ENCODE data around the gene IL22. TPM values are rescaled to one million over a fixed set of nuclear protein-coding genes. Genes with fewer than 3 reads are reported as not detected.

IL22 gene
- polyA plus RNA-seq, 1 donor (not counting 4 experiments of a cell fraction or from before 2014, with no cell fraction given): not detected

DNA sequence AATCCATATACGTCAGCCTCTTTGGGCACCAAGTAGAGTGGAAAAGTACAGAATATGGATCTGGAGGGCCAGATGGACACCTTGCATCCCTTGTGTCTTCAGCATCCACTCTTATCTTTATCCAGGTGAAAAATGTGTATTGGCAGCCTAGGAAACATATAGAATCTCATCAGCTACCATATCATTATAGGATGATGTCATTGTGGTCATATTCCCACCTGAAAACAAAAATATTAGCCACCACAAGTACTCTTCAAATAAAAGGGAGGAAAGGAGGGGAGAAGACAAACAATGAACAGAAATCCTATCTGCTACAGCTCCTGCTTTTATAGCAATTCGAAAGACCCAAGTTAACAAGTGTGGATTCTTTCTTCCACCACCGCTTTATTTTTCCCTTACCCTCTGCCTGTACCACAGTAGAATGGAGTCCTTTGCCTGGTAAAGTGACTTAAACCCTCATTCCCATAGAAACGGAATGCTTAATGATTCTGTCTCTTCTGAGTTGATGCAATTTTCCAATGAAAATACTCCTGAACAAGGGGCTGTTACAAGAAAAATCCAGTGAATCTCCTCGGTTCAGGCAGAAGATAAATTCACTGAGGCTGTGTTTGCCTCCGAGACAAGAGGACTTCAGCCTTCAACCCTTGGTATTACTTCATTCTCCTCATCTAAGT, 14.0 kb downstream of the IL22 start:
- no peaks in the 10 kb centered on the region for H3K79me2 ChIP-seq (ENCODE audit: control insufficient read depth, insufficient read depth, low read length)
- DNase-seq (ENCODE audit: low read depth, low spot score): no peak
- no peak for FAIRE-seq
- H3K4me3 ChIP-seq (ENCODE audit: control insufficient read depth in 2 of 3, extremely low read depth in 1 of 3, insufficient read depth in 2 of 3, low read depth in 1 of 3, low read length in 3 of 3): no peak overlapping the region
- no peaks in the 10 kb centered on the region for H3K27me3 ChIP-seq (ENCODE audit: control insufficient read depth, extremely low read depth, insufficient read depth, low read length)
- H4K20me1 ChIP-seq (ENCODE audit: control insufficient read depth, extremely low read depth, insufficient read depth, low read length): no peaks in the 10 kb centered on the region
- peak overlapping the region; percentile 50 for H3K4me2 ChIP-seq (ENCODE audit: control insufficient read depth, extremely low read depth, insufficient read depth, low read depth, low read length)
- no peak overlapping the region for H3K27ac ChIP-seq (ENCODE audit: control insufficient read depth, insufficient read depth, low read length)
- no peak overlapping the region for H3K9ac ChIP-seq (ENCODE audit: control insufficient read depth, extremely low read depth, insufficient read depth, low read length)
- H3K9me3 ChIP-seq (ENCODE audit: control insufficient read depth, low read depth, low read length): no peaks in the 10 kb centered on the region
- no peaks in the 10 kb centered on the region for H3K36me3 ChIP-seq (ENCODE audit: control insufficient read depth in 2 of 2, extremely low read depth in 1 of 2, insufficient read depth in 2 of 2, low read length in 2 of 2)
- TF ChIP-seq EZH2 (IDR thresholded peaks at IDR 0.05; ENCODE audit: low read length) (no peak), CTCF (optimal IDR thresholded peaks at IDR 0.05 in 1 of 3, IDR thresholded peaks at IDR 0.05 in 1 of 3, conservative IDR thresholded peaks at IDR 0.05 in 1 of 3; ENCODE audit: extremely low read depth in 1 of 3, insufficient read depth in 2 of 3, low read length in 3 of 3) (no peak)
- H3K9me1 ChIP-seq (ENCODE audit: control insufficient read depth, extremely low read depth, insufficient read depth, low read length): no peaks in the 10 kb centered on the region
- no peak overlapping the region for H2AFZ ChIP-seq (ENCODE audit: control insufficient read depth, low read length)
- peaks cover 17% of the 10 kb centered on the region for H3K4me1 ChIP-seq (ENCODE audit: control insufficient read depth, extremely low read depth, insufficient read depth, low read length)
- dilution Hi-C loops (cut with MboI; ENCODE audit: extremely low pct_ligation_motif_present, low sequenced_read_pairs): no loop called here

DNA sequence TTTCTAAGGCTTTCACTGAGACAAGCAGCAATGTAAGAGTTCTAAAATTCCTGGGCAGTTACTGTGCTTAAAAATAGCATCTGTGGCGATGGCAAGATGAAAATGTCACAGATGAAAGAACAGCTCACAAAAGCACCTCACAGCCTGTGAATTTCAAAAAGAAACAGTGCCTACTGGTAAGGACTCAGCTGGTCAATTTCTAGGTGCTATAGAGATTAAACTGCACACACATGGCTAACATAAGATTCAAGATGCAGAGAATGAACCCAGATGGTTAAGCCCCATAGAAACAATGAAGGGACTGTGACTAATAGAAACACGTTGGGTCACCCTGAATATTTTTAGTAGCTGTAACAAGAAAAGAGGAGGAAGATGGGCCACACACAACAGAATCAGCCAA, 15.8 kb downstream of the IL22 start:
- H3K27ac ChIP-seq (ENCODE audit: control insufficient read depth, insufficient read depth, low read length): no peak overlapping the region
- H2AFZ ChIP-seq (ENCODE audit: control insufficient read depth, low read length): no peak overlapping the region
- H3K9me1 ChIP-seq (ENCODE audit: control insufficient read depth, extremely low read depth, insufficient read depth, low read length): no peaks in the 10 kb centered on the region
- H3K9me3 ChIP-seq (ENCODE audit: control insufficient read depth, low read depth, low read length): no peaks in the 10 kb centered on the region
- no peaks in the 10 kb centered on the region for H4K20me1 ChIP-seq (ENCODE audit: control insufficient read depth, extremely low read depth, insufficient read depth, low read length)
- no peak overlapping the region for H3K4me2 ChIP-seq (ENCODE audit: control insufficient read depth, extremely low read depth, insufficient read depth, low read depth, low read length)
- TF ChIP-seq EZH2 (IDR thresholded peaks at IDR 0.05; ENCODE audit: low read length) (no peak), CTCF (optimal IDR thresholded peaks at IDR 0.05 in 1 of 3, IDR thresholded peaks at IDR 0.05 in 1 of 3, conservative IDR thresholded peaks at IDR 0.05 in 1 of 3; ENCODE audit: extremely low read depth in 1 of 3, insufficient read depth in 2 of 3, low read length in 3 of 3) (no peak)
- H3K9ac ChIP-seq (ENCODE audit: control insufficient read depth, extremely low read depth, insufficient read depth, low read length): no peak overlapping the region
- no peaks in the 10 kb centered on the region for H3K27me3 ChIP-seq (ENCODE audit: control insufficient read depth, extremely low read depth, insufficient read depth, low read length)
- dilution Hi-C loops (cut with MboI; ENCODE audit: extremely low pct_ligation_motif_present, low sequenced_read_pairs): no loop called here
- peaks cover 17% of the 10 kb centered on the region for H3K4me1 ChIP-seq (ENCODE audit: control insufficient read depth, extremely low read depth, insufficient read depth, low read length)
- no peak overlapping the region for H3K4me3 ChIP-seq (ENCODE audit: control insufficient read depth in 2 of 3, extremely low read depth in 1 of 3, insufficient read depth in 2 of 3, low read depth in 1 of 3, low read length in 3 of 3)
- no peak for FAIRE-seq
- H3K36me3 ChIP-seq (ENCODE audit: control insufficient read depth in 2 of 2, extremely low read depth in 1 of 2, insufficient read depth in 2 of 2, low read length in 2 of 2): no peaks in the 10 kb centered on the region
- DNase-seq (ENCODE audit: low read depth, low spot score): no peak
- H3K79me2 ChIP-seq (ENCODE audit: control insufficient read depth, insufficient read depth, low read length): no peaks in the 10 kb centered on the region

Measured in keratinocyte (primary cell).